Retina (tissue), 1 donor: Measurements from ENCODE around the gene MAPK11.

Experiments used
- DNase-seq: peaks from one replicate; pipeline ENCODE4 v3.0.0-alpha.2; 2016

Gene MAPK11

DNA sequence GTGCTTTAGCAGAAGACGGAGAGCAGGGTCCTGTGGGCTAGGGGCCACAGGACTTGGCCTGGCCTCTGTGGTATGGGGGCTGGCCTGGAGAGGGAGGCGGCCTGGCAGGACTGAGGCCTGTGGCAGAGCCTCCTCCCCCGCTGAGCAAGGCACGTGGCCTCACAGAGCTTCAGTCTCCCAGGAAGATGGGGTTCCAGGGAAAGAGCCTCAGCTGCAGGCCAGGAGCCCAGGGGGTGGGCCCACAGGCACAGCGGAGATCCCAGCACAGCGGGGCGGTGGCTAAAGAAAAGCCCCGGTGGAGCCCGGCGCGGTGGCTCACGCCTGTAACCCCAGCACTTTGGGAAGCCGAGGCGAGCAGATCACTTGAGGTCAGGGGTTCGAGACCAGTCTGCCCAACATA, 10.9 kb downstream of the MAPK11 start:
- no peak for DNase-seq

DNA sequence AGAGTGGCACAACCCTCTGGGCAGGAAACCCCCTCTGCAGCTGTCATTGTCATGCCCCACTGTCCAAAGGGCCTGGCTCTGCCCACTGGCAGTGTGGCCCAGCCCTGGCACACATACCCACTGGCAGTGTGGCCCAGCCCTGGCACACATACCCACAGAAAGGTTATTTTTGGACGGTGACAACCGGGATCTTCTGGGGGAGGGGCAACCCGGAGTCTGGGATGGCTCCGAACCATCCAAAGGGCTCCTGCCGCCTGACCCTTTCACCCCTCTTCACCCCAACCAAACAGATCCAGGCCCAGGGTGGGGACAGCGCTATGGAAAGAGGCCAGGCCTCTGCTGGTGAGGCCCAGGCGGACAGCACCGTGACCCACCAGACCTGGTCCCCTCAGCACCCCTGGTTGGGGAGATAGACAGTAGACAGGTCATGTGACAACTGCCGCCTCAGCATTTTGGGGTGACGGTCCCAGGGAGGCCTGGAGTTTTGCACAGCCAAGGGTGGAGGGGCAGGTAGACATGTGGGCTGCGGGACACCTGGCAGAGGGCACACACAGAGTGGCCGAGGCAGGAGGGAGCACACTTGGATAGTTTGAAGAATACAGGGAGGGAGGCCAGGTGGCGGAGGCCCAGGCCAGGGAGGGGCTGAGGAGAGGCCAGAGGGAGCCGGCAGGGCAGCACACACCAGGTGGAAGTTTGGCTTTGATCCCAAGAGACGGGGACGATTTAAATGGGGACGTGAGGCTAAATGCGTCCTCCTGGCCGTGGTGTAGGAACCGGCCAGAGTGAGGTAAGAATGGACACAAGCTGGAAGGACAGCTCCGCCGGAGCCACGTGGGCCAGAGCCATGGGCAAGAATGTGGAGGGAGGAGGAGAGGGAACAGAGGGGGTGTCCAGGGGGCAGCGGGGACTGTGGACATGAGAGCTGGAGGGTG, 11.6 kb downstream of the MAPK11 start:
- DNase-seq = no peak

DNA sequence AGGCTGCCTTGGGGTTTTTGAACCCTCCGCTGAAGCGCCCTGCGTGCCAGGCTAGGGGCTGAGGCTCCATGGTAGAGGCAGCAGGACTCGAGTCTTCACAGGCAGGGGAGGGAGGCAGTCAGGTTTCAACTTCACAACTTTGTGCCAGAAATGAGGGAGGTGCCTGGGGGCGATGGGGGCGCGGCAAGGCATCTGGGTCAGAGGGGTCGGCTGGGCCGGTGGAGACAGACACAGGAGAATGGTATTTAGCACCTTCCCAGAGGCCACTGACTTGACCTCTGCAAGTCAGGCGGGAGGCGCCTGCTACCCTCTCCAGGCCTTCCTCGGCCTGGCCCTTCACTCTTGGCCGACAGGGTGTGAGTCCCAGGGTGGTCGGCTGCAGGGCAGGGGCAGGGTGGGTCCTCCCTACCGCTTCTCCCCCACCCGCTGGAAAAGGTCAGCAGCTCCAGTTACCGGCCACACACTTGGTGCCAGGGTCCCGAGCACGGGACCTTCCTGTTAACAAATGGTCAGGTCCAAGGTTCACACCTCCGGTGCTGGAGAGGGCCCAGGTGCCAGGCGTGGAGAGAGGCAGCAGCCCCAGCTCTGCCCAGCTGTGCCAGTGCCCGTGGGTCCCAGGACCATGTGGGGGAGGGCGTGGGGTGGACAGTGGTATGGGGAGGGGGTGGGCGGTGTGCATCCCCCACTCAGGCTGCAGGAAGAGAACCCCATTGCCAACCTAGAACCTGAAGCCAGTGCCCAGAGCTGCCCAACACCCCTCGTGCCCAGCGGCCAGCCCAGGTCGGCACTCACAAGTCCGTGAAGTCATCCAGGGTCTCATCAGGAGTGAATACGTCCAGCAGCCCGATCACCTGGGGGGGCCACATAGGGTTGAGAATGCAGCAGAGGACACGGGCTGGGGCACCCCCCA, 12.5 kb downstream of the MAPK11 start:
- DNase-seq = no peak

DNA sequence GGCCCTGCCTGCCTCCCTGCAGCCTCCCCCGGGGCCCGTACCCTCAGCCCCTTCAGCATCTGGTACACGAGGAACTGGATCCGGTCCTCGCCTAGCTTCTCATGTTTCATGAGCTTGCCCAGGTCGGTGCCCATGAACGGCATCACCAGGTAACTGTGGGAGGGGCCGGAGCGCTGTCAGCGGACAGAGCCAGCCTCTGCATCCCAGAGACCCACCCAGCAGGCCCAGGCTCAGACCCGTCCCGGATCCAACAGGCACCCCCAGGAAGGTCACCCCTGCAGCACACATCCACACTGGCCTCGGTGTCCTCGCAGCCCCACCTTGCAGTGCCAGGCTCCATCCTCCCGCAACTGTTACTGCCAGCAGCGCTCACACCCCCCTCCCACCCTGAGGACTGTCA, 13.1 kb downstream of the MAPK11 start:
- DNase-seq = no peak

DNA sequence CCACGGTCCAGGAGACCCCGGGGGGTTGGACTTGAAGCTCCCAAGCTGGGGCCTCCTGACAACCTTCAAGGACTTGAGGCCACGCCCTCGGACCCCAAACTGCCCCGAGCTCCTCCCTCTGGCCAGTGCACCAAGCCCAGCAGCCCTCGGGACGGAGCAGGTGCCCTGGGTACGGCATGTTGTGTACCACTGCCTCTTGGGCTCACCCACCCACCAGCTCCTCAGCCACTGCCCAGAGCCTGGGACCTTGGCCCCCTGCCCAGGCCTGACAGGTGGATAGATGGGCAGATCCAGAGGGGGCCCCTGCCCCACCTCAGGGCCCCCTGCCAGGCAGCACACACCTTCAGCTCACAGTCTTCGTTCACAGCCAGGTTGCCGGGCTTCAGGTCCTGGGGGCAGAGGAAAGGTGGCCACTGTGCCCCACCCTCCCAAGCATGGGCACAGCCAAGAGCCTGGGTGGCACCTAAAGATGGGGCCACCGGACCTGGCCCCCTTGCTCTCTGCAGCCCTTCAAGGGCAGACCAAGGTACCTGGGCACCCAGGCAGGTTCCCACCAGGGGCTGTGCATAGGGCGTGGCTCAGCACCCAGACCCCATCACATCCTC, 13.8 kb downstream of the MAPK11 start:
- DNase-seq = no peak

DNA sequence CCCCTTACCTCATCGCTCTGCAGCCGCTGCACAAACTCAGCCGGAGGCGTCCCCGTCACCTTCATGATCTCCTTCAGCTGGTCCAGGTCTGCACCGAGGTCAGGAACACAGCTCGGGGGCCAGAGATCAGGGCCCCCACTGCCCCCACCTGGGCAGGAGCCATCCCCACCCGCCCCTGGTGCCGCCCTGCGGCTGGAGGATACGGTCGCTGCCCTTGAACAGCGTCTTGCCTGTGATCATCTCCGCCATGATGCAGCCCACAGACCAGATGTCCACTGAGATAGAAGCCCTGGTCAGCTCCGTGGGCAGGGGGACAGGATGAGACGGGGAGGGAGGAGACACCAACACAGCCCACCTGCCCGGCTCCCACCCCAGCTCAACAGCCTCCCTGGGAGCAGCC, 14.6 kb downstream of the MAPK11 start:
- no peak for DNase-seq

DNA sequence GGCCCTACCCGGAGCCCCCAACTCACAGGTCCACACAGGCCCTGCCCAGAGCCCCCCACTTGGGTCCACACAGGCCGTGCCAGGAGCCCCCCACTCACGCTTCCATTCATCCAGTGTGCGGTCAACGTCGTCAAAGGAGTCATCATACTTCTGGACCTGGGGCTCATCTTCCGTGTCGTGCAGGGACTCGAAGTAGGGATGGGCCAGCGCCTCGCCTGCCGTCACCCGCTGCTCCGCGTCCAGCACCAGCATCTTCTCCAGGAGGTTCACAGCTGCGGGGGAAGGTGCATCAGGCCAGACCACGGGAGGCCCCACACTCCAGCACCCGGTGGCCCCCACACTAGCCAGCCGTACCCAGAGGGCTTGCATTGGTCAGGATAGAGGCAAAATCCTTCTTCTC, 15.1 kb downstream of the MAPK11 start:
- DNase-seq = no peak

DNA sequence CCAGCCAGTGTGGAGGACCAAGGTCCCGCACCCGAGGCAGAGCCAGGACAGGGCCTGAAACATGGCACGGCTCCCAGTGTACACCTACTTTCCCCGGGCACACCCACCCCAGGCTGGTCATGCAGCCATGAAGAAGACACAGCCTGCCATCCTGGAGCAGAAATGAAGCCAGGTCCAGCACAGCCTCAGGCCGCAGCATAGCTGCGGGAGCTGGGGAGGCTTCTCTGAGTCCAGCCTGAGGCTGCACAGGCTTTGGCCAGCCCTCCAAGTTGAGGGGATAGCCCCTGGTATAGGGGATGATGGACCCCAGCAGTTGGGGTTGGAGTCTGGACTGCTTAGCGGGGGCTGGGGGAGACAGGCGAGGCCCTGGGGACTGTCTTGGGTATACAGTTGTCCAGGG, 16.2 kb downstream of the MAPK11 start:
- DNase-seq = no peak

DNA sequence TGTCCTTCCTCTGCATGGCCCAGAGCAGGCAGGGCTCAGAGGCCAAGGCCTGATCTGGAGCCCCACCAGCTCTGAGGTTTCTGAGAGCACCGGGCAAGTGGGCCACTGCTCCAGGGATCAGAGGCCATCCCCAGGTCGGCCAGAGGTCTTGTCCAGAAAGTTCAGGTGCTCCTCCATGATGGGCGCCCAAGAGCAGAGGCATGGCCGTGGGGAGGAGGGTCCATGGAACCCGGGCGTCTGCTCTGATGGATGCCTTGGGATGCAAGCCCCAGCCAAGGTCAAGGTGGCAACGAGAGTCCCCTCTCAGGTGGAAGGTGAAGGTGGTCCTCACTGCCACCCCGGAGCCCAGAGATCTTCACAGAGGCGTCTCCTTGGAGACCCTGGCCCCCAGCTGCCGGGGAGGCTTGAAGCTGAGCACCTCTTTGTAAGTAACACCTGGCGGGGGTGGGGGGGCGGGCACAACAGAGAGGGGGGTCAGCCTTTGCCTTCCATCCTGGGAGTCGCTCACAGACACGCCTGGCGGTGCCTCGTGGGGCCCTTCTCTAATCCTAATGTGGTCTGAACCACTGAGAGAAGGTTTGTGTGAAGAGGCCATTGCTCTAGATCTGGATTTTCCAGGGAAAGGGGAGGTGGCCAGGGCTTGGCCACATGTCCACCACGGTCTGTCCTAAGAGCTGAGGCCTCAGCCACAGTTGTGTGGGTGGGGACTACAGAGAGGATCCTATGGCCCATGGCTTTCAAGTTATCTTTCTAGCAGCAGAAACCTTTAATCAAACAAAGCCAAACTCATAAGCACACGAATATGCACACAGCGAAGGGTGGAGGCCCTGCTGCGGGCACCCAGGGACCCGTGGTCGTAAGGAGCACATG, 16.9 kb downstream of the MAPK11 start:
- DNase-seq = no peak

DNA sequence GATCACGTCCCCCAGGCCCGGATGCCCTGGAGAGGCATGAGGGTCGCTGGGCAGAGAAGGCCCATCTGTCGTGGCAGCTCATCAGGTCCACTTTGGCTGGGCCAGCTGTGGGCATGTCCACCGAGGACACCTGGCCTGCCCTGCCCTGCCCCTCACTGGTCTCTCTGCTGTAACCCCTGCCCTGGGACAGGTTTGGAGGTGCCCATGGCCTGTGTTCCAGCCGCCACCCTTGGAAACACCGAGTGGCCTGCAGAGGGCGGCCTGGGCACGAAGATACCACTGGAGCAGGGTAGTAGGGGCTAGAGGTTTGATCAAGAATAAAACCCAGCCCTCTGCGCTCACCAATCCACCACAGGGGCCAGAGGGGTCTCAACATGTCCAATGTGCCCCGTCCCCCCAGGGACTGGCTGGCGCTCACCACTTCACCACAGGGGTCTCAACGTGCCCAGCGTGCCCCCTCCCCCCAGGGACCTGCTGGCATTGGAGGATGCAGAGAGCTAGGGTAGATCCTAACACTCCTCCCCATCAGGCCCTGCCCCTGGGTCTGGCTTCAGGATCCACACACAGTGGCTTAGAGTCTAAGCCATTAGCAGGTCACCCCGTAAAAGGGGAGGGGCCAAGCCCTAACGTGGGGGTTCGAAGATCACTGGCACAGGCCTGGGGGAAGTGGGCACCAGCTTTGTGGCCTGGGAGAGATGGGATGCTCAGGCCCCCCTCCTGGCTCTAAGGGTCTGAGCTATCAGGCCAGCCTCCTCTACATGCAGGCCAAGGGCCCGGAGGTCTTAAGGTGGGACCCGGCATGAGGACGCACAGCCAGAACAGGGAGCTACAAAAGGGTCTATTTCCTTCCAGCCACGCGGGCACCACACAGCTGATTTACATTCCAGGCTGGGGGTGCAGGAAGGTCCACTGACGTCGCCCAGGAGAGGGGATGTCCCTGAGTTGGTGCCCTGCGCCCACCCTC, 17.8 kb downstream of the MAPK11 start:
- DNase-seq = peak; percentile 76

DNA sequence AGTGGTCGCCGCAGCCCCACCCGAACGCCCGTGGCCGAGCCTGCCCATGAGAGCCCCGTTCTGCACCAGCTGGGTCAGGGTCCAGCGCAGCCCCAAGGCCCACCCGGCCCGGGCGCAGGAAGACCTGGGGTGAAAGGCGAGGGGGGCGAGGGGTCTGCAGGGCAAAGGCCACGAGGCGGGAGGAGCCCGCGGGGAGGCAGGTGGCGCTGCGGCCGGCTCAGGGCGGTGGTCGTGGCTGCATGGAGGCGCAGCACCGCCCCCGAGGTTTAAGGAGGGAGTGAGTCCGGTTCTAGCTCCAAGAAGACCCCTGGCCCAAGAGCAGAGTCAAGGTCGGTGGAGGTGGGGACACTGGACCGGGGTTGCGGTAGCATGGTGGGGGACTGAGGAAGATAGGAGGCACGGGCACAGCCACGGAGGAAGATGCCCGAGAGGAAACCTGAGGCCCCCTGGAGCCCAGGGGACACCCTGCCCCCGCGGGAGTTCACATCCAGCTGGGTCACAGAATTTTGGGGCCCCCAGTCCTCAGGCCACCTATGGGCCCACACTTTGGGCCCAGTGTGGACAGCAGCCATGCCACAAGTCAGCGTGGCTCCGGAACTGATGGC, 18.6 kb downstream of the MAPK11 start:
- no peak for DNase-seq

DNA sequence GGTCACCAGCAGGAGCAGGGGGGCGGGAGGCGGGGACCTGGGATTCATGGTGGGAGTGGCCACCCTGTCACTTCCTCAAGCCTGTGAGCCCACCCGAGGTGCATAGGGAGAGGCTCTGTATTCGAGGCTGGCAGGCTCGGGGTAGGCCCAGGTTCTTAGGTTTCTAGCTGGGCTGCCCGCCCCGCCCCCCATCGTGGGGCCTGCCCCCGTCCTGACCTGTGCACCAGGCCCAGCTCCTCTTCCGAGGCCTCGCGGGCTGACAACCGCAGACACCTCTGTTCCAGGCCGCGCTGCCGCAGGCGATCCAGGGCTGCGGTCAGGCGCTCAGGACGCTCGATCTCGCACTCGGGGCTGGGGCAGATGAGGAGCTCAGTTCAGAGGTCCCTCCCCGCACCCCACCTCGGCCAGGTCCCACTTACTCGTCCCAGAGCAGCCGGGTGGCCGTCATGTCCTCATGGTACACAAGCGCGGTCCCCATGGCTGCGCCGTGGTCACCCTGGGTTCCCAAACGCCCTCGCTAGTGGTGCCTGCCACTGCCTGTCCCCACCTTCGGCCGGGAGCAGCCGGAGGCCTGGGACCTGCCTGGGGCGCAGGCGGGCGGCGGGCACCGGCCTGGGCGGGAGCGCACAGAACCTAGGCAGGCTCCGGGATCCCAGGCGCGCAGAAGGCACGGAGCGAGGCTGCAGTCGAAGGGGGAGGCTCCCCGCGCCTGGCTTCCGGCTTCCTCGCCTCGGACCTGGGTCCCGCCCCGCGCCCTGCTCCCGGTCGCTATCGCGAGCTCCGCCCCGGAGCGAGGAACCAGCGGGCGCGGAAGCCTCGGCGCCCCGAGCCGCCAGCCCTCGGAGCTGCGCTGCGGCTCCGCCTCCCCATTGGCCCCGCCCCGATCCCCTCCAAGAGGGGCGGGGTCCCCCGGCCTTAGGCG, 19.4 kb downstream of the MAPK11 start, which contains the start of gene HDAC10:
TSS of gene HDAC10 (minus strand) at position 711 of the 922 bp plus-strand sequence. CDS start at position 478, 233 bp downstream.
- DNase-seq = peak; percentile 85

DNA sequence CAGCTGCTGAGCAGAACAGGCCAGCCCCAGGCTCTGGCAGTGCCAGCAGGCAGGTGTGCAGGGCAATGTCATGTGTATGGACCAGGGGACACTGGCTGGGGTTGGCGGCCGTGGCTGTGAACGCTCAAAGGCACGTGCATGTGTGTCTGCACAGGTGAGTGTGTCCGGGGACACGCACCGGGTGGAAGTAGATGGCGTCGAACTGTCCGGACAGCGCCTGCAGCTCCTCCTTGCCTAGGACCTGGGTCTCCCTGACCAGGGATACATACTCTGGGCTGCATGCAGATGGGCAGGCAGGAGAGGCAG, 20.0 kb downstream of the MAPK11 start:
- no peak for DNase-seq

DNA sequence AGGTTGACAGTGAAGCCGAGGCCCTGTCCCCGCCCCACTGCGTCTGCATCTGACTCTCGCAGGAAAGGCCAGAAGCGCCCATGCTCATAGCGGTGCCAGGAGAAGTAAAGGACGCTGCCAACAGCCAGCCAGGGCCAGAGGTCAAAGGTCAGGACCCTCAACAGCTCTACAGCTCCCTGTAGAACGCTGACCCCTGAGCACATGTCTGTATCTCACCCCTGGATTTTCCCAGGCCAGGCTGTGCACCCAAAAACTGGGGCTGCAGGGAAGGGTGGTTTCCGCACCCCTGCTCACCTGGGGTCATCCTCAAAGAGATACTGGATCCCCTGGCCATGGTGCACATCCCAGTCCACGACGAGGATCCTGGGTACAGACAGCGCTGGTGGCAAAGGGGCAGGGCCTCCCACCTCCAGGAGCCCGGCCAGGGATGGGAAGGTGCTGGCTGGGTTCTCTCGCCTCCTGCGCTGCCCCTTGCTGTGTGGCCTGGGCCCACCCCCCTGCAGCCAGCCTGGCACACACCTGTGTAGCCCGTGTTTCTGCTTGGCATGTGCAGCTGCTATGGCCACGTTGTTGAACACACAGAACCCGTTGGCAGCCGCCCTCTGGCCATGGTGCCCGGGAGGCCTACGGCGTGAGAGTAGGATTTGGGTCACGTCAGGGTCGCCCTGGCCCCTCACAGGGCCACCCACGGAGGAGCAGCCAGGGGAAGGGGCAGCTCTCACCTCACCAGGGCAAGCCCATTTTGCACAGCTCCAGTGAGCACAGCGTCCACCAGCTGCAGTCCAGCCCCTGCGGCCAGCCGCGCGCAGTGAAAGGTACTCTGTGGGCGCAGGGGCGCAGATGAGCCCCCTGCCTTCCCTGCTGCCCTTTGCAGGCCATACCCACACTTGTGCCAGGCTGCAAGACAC, 20.6 kb downstream of the MAPK11 start:
- no peak for DNase-seq

DNA sequence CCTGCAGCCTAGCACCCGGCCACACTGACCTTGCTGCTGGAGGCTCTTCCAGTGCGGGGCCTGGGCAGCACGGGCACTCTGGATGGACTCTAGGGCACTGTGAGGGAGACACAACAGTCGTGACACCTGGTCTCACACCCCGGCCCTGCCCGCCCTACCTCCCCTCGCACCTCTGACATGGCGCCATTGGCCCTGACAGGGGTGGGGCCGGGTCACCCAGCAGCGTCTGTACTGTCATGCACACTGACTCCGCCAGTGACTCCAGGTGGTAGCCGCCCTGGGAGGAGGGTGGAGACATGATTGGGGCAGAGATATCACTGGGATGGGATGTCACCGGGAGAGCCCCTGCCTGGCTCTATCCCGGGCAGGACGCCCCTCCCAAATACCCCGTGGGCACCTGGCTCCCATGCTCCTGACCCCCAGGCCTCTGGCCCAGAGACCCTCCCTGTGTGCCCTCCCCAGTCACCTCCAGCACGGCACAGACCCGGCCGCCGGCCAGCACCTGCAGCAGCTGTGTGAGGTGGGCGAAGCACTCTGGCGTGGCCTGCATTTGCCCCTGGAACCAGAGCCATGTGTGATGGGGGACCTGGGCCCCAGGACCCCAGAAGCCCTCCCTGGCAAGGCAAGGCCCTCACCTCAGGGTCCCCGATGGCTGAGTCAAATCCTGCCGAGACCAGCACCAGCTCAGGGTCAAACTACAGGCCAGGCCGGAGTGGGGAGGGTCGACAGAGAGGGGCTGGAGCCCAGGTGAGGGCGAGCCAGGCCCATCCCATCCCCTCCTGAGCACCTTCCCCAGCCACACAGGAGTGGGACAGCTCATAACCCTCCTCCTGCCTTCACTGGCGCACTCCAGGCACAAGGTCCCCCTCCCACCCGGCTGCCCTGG, 21.7 kb downstream of the MAPK11 start:
- no peak for DNase-seq

DNA sequence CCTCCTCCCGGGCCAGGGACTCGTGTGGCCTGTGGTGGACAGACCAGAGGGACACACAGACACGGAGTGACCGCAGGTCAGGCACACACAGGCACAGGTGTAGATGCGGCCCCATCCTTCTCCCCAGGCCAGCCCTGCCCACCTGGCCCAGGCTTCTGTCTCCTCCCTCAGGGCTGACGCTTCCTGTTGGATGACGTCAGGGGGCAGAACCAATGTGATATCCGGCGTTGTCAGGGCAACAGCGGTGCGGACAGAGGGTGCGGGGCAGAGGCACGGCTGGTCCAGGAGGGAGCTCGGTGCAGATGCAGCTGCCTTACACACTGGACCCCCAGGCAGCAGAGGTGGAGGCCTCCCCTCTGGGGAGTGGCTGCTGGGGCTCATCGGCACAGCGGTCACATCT, 22.4 kb downstream of the MAPK11 start:
- no peak for DNase-seq
